GM21423 (cell line): ENCODE results near the gene MYO5A.
"Not testable (repeated sequence)": the region's sequence is repeated elsewhere in the genome, so short reads cannot be mapped to it uniquely, and the experiment has no call there.

Experiments used
- ATAC-seq: cut with Tn5 transposase; IDR thresholded peaks from one replicate; pipeline ENCODE4 v1.9.1; 2021; ENCODE audit warnings: mild to moderate bottlenecking, moderate library complexity; ENCODE audit not compliant: unreplicated experiment

Gene MYO5A

GRCh38 chr15:52546031-52546751 lies 17.5 kb upstream of the MYO5A start:
- ATAC-seq = no peak

GRCh38 chr15:52540374-52541012 lies 11.8 kb upstream of the MYO5A start:
- no peak for ATAC-seq

- no peak for ATAC-seq
Measured at GRCh38 chr15:52537459-52537858, 8.8 kb upstream of the MYO5A start.

- no peak for ATAC-seq
Measured at GRCh38 chr15:52532427-52532826, 3.7 kb upstream of the MYO5A start.

- ATAC-seq = no peak
Measured at GRCh38 chr15:52529940-52530339, 1.3 kb upstream of the MYO5A start.

GRCh38 chr15:52529341-52529924 lies 753 bp upstream of the MYO5A start:
- ATAC-seq = no peak

- ATAC-seq = peak; percentile 11
Measured at GRCh38 chr15:52527911-52528563, 643 bp downstream of the MYO5A start.

- no peak for ATAC-seq
Measured at GRCh38 chr15:52527196-52527910, 1.3 kb downstream of the MYO5A start.

GRCh38 chr15:52524223-52525136 lies 4.2 kb downstream of the MYO5A start:
- ATAC-seq = no peak

GRCh38 chr15:52523647-52524046 lies 5.0 kb downstream of the MYO5A start:
- no peak for ATAC-seq

- ATAC-seq = no peak
Measured at GRCh38 chr15:52523192-52523591, 5.5 kb downstream of the MYO5A start.

GRCh38 chr15:52521682-52522081 lies 7.0 kb downstream of the MYO5A start:
- ATAC-seq = no peak

- no peak for ATAC-seq
Measured at GRCh38 chr15:52520421-52520820, 8.3 kb downstream of the MYO5A start.

- ATAC-seq = no peak
Measured at GRCh38 chr15:52518487-52519371, 10.0 kb downstream of the MYO5A start.

GRCh38 chr15:52517014-52517413 lies 11.7 kb downstream of the MYO5A start:
- no peak for ATAC-seq

GRCh38 chr15:52515343-52515742 lies 13.3 kb downstream of the MYO5A start:
- ATAC-seq = no peak

GRCh38 chr15:52514482-52514881 lies 14.2 kb downstream of the MYO5A start:
- ATAC-seq = no peak

GRCh38 chr15:52512869-52513268 lies 15.8 kb downstream of the MYO5A start:
- ATAC-seq = not testable (repeated sequence)

- no peak for ATAC-seq
Measured at GRCh38 chr15:52511084-52511483, 17.6 kb downstream of the MYO5A start.
